OCI-LY1 (cell line): ENCODE measurements around the gene ARHGAP35.

ENCODE experiments used
- H2AFZ ChIP-seq: fragments of 200-600 bp; sonication (generic), shearing (Covaris generic); 2 replicates; pipeline ENCODE4 v1.6.0; 2014; ENCODE audit warnings: antibody characterized with exemption, mild to moderate bottlenecking, low read length
- H3F3A ChIP-seq: fragments of 200-600 bp; sonication (generic), shearing (Covaris generic); 2 replicates; pipeline ENCODE4 v1.6.0; 2014; ENCODE audit warnings: mild to moderate bottlenecking, antibody characterized with exemption, low read length, moderate library complexity; ENCODE audit not compliant: insufficient read depth
- H3K27ac ChIP-seq: fragments of 200-600 bp; sonication (generic); 2 replicates; pipeline ENCODE4 v1.5.1; 2014; ENCODE audit warnings: low read length, mixed run types, mild to moderate bottlenecking, low read depth; ENCODE audit not compliant: poor library complexity, severe bottlenecking
- H3K27me3 ChIP-seq: fragments of 200-600 bp; sonication (generic); 2 replicates; pipeline ENCODE4 v1.6.0; 2014; ENCODE audit warnings: antibody characterized with exemption, mild to moderate bottlenecking, low read length, moderate library complexity; ENCODE audit not compliant: insufficient read depth
- H3K36me3 ChIP-seq: fragments of 200-600 bp; sonication (generic); 2 replicates; pipeline ENCODE4 v1.6.1; 2014; ENCODE audit warnings: mild to moderate bottlenecking, antibody characterized with exemption, low read length, moderate library complexity, mixed read lengths; ENCODE audit not compliant: insufficient read depth
- H3K4me1 ChIP-seq: fragments of 200-600 bp; sonication (generic); 2 replicates; pipeline ENCODE4 v1.5.1; 2014; ENCODE audit warnings: mild to moderate bottlenecking, low read length, moderate library complexity; ENCODE audit not compliant: insufficient read depth, severe bottlenecking
- H3K4me2 ChIP-seq: fragments of 200-600 bp; sonication (generic), shearing (Covaris generic); 2 replicates; pipeline ENCODE4 v1.6.1; 2014; ENCODE audit warnings: low read length
- H3K4me3 ChIP-seq: fragments of 200-600 bp; sonication (generic); 2 replicates; pipeline ENCODE4 v1.5.1; 2014; ENCODE audit warnings: low read length, low read depth, mild to moderate bottlenecking, mixed read lengths; ENCODE audit not compliant: poor library complexity, severe bottlenecking
- H3K79me2 ChIP-seq: fragments of 200-600 bp; shearing (Covaris generic); 2 replicates; pipeline ENCODE4 v1.6.1; 2016; ENCODE audit warnings: mixed run types, low read length, mixed read lengths; ENCODE audit not compliant: insufficient read depth
- H3K9ac ChIP-seq: fragments of 200-600 bp; sonication (generic), shearing (Covaris generic); 2 replicates; pipeline ENCODE4 v1.6.1; 2014; ENCODE audit warnings: mild to moderate bottlenecking, low read length, mixed read lengths
- H3K9me2 ChIP-seq: fragments of 200-600 bp; sonication (generic), shearing (Covaris generic); 2 replicates; pipeline ENCODE4 v1.6.1; 2014; ENCODE audit warnings: low read depth, mild to moderate bottlenecking, low read length, mixed read lengths
- H3K9me3 ChIP-seq: fragments of 200-600 bp; shearing (Covaris generic); 2 replicates; pipeline ENCODE4 v1.6.1; 2014; ENCODE audit warnings: low read length, mixed read lengths
- H4K20me1 ChIP-seq: fragments of 200-600 bp; sonication (generic), shearing (Covaris generic); 2 replicates; pipeline ENCODE4 v1.6.0; 2016; ENCODE audit warnings: mild to moderate bottlenecking, low read length; ENCODE audit not compliant: insufficient read depth
- EZH2 ChIP-seq: fragments of 200-600 bp; sonication (generic), shearing (Covaris generic); IDR thresholded peaks from 2 replicates; pipeline ENCODE4 v1.8.0; 2017; ENCODE audit warnings: borderline replicate concordance, mixed run types, mild to moderate bottlenecking, antibody characterized with exemption, low read length, moderate library complexity, mixed read lengths
- TF ChIP-seq, protein P1 (sequence below): fragments of 200-600 bp; sonication (generic), shearing (Covaris generic); IDR thresholded peaks from 2 replicates; pipeline ENCODE4 v1.5.1; 2017; ENCODE audit warnings: mild to moderate bottlenecking, antibody characterized with exemption, low read length, moderate library complexity, mixed read lengths

ARHGAP35 gene

DNA sequence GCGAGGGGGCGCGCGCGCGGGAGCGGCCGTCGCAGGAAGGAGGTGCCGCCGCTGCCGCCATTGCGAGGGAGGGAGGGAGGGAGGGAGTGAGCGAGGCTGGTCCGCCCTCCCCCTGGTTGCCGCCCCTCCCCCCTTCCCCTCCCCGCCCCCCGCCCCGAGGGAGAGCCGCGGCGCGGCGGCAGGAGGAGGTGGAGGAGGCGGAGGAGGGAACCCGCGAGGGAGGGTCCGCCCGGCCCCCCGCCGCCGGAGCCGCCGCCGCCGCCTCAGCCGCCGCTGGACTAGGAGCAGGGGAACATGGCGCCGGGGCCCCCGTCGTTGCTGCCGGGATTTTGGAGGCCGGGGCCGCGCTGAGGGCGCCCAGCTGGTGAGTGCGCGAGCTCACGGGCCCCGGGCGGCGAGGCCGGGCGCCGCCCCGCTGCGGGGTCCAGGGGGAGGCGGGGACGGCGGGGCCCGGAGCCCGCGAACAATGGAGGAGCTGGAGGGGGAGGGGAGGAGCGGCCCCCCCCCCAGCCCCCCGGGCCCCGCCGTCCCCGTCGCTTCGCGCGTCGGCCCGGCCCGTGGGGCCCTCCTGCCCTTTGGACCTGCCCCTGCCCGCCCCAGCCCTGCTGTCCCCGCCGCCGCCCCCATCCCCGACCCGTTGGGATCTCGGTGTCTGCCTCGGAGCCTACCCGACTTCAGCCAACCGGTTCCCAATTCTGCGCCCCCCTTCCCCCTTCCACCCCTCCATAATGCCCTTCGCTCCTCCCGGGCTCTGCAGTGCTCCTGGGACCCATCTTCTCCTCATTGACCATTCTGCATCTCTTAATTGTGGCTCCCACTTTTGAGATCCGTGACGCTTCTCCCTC lies at the start of gene ARHGAP35:
ARHGAP35 (plus strand) TSS at position 152 of the 845 bp plus-strand sequence. CDS start 57,679 bp downstream, outside the sequence.
- Histone ChIP-seq H3F3A (no peaks in the 10 kb centered on the region), H3K27ac (peak within 1 kb of the TSS; percentile 81), H3K36me3 (0 out of 2 replicates have a peak, but pooled peaks cover 3% of the 10 kb centered on the region), H4K20me1 (no peaks in the 10 kb centered on the region), H3K27me3 (no peaks in the 10 kb centered on the region), H2AFZ (peak within 1 kb of the TSS; percentile 23; the same call in 1 of the 2 replicates), H3K4me1 (peaks cover 48% of the 10 kb centered on the region), H3K4me2 (peak within 1 kb of the TSS; percentile 89), H3K9ac (peak within 1 kb of the TSS; percentile 81), H3K9me3 (no peaks in the 10 kb centered on the region), H3K9me2 (no peaks in the 10 kb centered on the region), H3K4me3 (peak within 1 kb of the TSS; percentile 77), H3K79me2 (peaks cover 47% of the 10 kb centered on the region)
- TF ChIP-seq EZH2 = no peak
- TF ChIP-seq, protein P1, sequence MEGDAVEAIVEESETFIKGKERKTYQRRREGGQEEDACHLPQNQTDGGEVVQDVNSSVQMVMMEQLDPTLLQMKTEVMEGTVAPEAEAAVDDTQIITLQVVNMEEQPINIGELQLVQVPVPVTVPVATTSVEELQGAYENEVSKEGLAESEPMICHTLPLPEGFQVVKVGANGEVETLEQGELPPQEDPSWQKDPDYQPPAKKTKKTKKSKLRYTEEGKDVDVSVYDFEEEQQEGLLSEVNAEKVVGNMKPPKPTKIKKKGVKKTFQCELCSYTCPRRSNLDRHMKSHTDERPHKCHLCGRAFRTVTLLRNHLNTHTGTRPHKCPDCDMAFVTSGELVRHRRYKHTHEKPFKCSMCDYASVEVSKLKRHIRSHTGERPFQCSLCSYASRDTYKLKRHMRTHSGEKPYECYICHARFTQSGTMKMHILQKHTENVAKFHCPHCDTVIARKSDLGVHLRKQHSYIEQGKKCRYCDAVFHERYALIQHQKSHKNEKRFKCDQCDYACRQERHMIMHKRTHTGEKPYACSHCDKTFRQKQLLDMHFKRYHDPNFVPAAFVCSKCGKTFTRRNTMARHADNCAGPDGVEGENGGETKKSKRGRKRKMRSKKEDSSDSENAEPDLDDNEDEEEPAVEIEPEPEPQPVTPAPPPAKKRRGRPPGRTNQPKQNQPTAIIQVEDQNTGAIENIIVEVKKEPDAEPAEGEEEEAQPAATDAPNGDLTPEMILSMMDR = no peak

DNA sequence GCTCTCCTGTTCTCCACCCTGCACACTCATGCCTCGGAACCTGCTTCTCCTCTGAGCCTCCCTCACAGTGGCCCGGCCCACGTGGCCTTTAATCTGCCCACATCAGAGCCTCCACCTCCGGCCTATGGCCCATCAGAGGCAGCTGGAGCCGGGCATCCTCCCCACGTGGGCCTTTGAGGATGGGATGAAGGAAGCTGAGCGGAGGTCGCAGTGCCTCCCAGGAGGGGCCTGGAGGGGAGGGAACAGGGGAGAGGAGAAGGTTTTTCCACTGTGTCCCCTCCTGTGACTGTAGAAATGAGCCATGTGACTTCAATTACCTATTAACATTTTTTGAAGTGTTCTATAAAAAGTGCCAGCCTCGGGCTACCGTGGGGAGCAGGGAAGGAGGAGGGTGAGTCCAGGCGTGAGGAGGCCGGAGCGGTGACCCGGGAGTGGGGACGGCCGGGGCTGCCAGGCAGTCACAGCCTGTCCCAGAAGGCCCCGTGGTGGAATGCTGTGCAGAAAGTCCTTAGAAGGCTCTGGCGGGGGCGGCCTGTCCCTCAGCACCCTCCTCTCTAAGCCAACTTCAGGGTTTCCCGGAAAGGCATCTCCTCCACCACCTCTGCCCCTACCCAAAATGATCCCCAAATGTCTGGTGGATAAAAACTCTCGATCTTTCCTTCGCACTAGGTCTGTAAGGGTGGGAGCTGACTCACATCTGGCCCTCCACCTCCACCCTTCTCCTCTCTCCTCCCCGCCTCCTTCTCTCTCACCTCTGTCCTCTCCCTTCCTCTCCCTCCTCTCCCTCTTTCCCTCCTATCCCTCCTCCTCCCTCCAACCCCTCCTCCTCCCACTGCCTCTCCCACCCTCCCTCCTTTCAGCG lies 47.6 kb upstream of the ARHGAP35 start:
- Histone ChIP-seq H3K79me2 (no peaks in the 10 kb centered on the region), H3K27ac (no peak overlapping the region), H3K4me3 (no peak overlapping the region), H2AFZ (no peak overlapping the region), H3K9me3 (no peaks in the 10 kb centered on the region), H3K27me3 (peaks cover 4% of the 10 kb centered on the region; the same call in 1 of the 2 replicates), H3K36me3 (no peaks in the 10 kb centered on the region), H4K20me1 (no peaks in the 10 kb centered on the region), H3F3A (no peaks in the 10 kb centered on the region), H3K9me2 (no peaks in the 10 kb centered on the region), H3K9ac (no peak overlapping the region), H3K4me1 (no peaks in the 10 kb centered on the region), H3K4me2 (no peak overlapping the region)
- no peak for TF ChIP-seq EZH2
- TF ChIP-seq, protein P1 = no peak

DNA sequence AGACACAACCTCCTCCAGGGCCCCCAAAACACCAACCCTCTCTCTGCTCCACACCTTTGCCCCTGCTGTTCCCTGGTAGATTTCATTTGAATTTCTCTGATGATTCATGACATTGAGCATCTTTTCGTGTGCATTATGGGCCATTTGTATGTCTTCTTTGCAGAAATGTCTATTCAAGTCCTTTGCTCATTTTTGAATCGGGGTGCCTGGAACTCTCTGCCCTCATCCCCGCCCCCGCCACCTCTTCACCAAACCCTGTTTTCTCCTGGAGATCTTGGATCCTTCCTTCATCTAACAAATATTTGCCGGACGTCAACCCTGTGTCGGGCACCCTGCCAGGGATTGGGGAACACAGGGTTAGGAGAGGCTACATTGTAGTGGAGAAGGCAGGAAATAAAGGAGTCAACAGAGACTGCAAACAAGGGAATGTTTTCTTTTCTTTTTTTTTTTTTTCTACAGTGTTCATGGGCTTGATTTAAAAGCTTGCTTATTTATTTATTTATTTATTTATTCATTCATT lies 46.9 kb upstream of the ARHGAP35 start:
- Histone ChIP-seq H4K20me1 (no peaks in the 10 kb centered on the region), H3K27me3 (peaks cover 4% of the 10 kb centered on the region; the same call in 1 of the 2 replicates), H3F3A (no peaks in the 10 kb centered on the region), H3K9me3 (no peaks in the 10 kb centered on the region), H3K4me3 (no peak overlapping the region), H3K9ac (no peak overlapping the region), H3K79me2 (no peaks in the 10 kb centered on the region), H3K36me3 (no peaks in the 10 kb centered on the region; the same call in 1 of the 2 replicates), H3K9me2 (no peaks in the 10 kb centered on the region), H3K4me1 (no peaks in the 10 kb centered on the region), H2AFZ (no peak overlapping the region), H3K4me2 (no peak overlapping the region), H3K27ac (no peak overlapping the region)
- TF ChIP-seq EZH2 = no peak
- TF ChIP-seq, protein P1 = no peak
